Progenitor cell of endocrine pancreas (in vitro differentiated cells): ENCODE data around the gene PLSCR2. TPM values are rescaled to one million over a fixed set of nuclear protein-coding genes. Genes with fewer than 3 reads are reported as not detected.

Experiments
- DNase-seq: peaks from one replicate; pipeline ENCODE4 v3.0.0; 2021; ENCODE audit warnings: low spot score; ENCODE audit not compliant: unreplicated experiment
- H3K27ac Mint-ChIP-seq: 2 replicates; pipeline ENCODE4 v1.8.0; 2021; ENCODE audit warnings: mild to moderate bottlenecking, moderate library complexity, mixed read lengths
- H3K27me3 Mint-ChIP-seq: 2 replicates; pipeline ENCODE4 v1.8.0; 2021; ENCODE audit warnings: mixed read lengths
- H3K36me3 Mint-ChIP-seq: 2 replicates; pipeline ENCODE4 v1.8.0; 2022; ENCODE audit warnings: mixed read lengths; ENCODE audit not compliant: insufficient read depth
- H3K4me1 Mint-ChIP-seq: 2 replicates; pipeline ENCODE4 v1.8.0; 2021; ENCODE audit warnings: low read depth, mixed read lengths
- H3K4me3 Mint-ChIP-seq: 2 replicates; pipeline ENCODE4 v1.8.0; 2021; ENCODE audit warnings: low read depth, mild to moderate bottlenecking, moderate library complexity, mixed read lengths
- H3K9me3 Mint-ChIP-seq: 2 replicates; pipeline ENCODE4 v1.8.0; 2021; ENCODE audit warnings: low read depth, mixed read lengths
- total RNA-seq: library from RNA; stranded (reverse); gene quantifications from 2 replicates; pipeline ENCODE4 v1.2.1, GENCODE V29; 2021
- TF ChIP-seq, protein P1 (sequence below): fragments of 200-600 bp; sonication (generic); IDR thresholded peaks from one replicate; pipeline ENCODE4 v1.5.0; 2021; ENCODE audit warnings: antibody characterized with exemption, mild to moderate bottlenecking; ENCODE audit not compliant: unreplicated experiment

Gene PLSCR2
- total RNA-seq, 1 donor from 2014 or later = not detected

GRCh38 chr3:146395164-146395563, 74.2 kb downstream of the PLSCR2 start:
- TF ChIP-seq, protein P1, sequence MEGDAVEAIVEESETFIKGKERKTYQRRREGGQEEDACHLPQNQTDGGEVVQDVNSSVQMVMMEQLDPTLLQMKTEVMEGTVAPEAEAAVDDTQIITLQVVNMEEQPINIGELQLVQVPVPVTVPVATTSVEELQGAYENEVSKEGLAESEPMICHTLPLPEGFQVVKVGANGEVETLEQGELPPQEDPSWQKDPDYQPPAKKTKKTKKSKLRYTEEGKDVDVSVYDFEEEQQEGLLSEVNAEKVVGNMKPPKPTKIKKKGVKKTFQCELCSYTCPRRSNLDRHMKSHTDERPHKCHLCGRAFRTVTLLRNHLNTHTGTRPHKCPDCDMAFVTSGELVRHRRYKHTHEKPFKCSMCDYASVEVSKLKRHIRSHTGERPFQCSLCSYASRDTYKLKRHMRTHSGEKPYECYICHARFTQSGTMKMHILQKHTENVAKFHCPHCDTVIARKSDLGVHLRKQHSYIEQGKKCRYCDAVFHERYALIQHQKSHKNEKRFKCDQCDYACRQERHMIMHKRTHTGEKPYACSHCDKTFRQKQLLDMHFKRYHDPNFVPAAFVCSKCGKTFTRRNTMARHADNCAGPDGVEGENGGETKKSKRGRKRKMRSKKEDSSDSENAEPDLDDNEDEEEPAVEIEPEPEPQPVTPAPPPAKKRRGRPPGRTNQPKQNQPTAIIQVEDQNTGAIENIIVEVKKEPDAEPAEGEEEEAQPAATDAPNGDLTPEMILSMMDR = no peak
- no peak overlapping the region for H3K27ac Mint-ChIP-seq
- no peak overlapping the region for H3K4me3 Mint-ChIP-seq
- no peaks in the 10 kb centered on the region for H3K27me3 Mint-ChIP-seq
- H3K9me3 Mint-ChIP-seq = peaks cover 5% of the 10 kb centered on the region
- H3K4me1 Mint-ChIP-seq = peaks cover 2% of the 10 kb centered on the region
- peaks cover 1% of the 10 kb centered on the region for H3K36me3 Mint-ChIP-seq
- DNase-seq = no peak

GRCh38 chr3:146390957-146391356, 78.4 kb downstream of the PLSCR2 start:
- no peak for DNase-seq
- peaks cover 1% of the 10 kb centered on the region for H3K36me3 Mint-ChIP-seq
- TF ChIP-seq, protein P1 = no peak
- peaks cover 4% of the 10 kb centered on the region for H3K4me1 Mint-ChIP-seq
- no peak overlapping the region for H3K4me3 Mint-ChIP-seq
- H3K27ac Mint-ChIP-seq = no peak overlapping the region
- H3K27me3 Mint-ChIP-seq = no peaks in the 10 kb centered on the region
- peaks cover 5% of the 10 kb centered on the region for H3K9me3 Mint-ChIP-seq

DNA sequence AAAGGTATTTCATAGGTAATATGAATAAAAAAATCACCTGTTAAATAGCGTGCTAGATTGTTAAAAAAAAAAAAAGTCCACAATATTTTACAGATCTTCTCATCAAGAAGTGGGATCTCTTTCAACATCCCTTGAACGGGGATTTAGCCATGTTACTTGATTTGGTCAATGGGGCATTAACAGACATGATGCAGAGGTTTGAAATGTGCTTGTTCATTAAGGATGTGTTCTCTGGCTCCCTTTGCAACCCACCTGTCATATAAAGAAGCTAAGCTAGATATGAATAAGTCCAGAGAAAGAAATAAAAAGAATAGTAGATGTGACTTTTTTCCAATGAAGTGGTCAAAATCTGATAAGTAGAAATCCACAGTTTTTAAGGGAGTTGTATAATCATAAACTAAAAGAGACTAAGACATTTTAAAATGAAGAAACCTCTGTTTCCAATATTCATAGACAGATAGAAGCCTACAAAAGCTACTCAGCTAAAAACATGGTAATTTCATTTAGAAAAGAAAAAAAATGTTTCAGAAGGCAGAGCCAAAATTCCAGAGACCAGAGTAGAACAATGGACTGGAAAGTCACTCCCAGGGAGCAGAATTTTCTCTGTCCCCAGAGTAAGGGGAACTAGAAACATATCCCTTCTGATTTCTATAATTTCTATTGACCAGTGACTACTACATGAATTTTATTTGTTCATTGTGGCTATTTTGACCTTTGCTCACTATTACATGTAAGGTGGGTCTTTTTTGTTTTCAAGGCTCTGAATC, 79.2 kb downstream of the PLSCR2 start:
- no peaks in the 10 kb centered on the region for H3K27me3 Mint-ChIP-seq
- no peak overlapping the region for H3K4me3 Mint-ChIP-seq
- TF ChIP-seq, protein P1 = no peak
- H3K4me1 Mint-ChIP-seq = peaks cover 4% of the 10 kb centered on the region
- H3K27ac Mint-ChIP-seq = no peak overlapping the region
- DNase-seq = no peak
- H3K9me3 Mint-ChIP-seq = peaks cover 5% of the 10 kb centered on the region
- peaks cover 1% of the 10 kb centered on the region for H3K36me3 Mint-ChIP-seq

- H3K9me3 Mint-ChIP-seq = peaks cover 3% of the 10 kb centered on the region
- no peak for DNase-seq
Observed at GRCh38 chr3:146387566-146387965, 81.8 kb downstream of the PLSCR2 start.

GRCh38 chr3:146386936-146387335, 82.4 kb downstream of the PLSCR2 start:
- peaks cover 4% of the 10 kb centered on the region for H3K4me1 Mint-ChIP-seq
- no peaks in the 10 kb centered on the region for H3K36me3 Mint-ChIP-seq
- DNase-seq = no peak
- H3K27ac Mint-ChIP-seq = no peak overlapping the region
- peaks cover 3% of the 10 kb centered on the region for H3K9me3 Mint-ChIP-seq
- H3K4me3 Mint-ChIP-seq = no peak overlapping the region
- H3K27me3 Mint-ChIP-seq = no peaks in the 10 kb centered on the region
- TF ChIP-seq, protein P1 = no peak

More at GRCh38 chr3:146387566-146387965, 81.8 kb downstream of the PLSCR2 start:
- peaks cover 4% of the 10 kb centered on the region for H3K4me1 Mint-ChIP-seq
- no peaks in the 10 kb centered on the region for H3K36me3 Mint-ChIP-seq
- H3K27me3 Mint-ChIP-seq = no peaks in the 10 kb centered on the region
- H3K4me3 Mint-ChIP-seq = no peak overlapping the region
- no peak overlapping the region for H3K27ac Mint-ChIP-seq
- TF ChIP-seq, protein P1 = no peak
